HUES48 (cell line): ENCODE results near the gene ADSS2.
A peak's percentile ranks its signal among the peaks of the same experiment; 100 is the strongest.
"Not testable (repeated sequence)": the region's sequence is repeated elsewhere in the genome, so short reads cannot be mapped to it uniquely, and the experiment has no call there.

Experiments
- H3K27ac ChIP-seq: one replicate; pipeline ENCODE4 v1.7.0; 2013; ENCODE audit warnings: low read depth, low read length, inconsistent platforms
- H3K27me3 ChIP-seq: 2 replicates; pipeline ENCODE4 v1.6.1; 2013; ENCODE audit warnings: mild to moderate bottlenecking, low read length; ENCODE audit not compliant: control insufficient read depth, insufficient read depth
- H3K36me3 ChIP-seq: 2 replicates; pipeline ENCODE4 v1.6.1; 2013; ENCODE audit warnings: low read length; ENCODE audit not compliant: control insufficient read depth, insufficient read depth
- H3K4me1 ChIP-seq: 2 replicates; pipeline ENCODE4 v1.6.1; 2013; ENCODE audit warnings: mild to moderate bottlenecking, low read length; ENCODE audit not compliant: control insufficient read depth, insufficient read depth
- H3K4me3 ChIP-seq: 2 replicates; pipeline ENCODE4 v1.5.1; 2013; ENCODE audit warnings: mild to moderate bottlenecking, low read depth, low read length
- H3K9ac ChIP-seq: 2 replicates; pipeline ENCODE4 v1.6.1; 2013; ENCODE audit warnings: mild to moderate bottlenecking, low read depth, low read length, moderate library complexity
- H3K9me3 ChIP-seq: 2 replicates; pipeline ENCODE4 v1.6.1; 2013; ENCODE audit warnings: low read length; ENCODE audit not compliant: control insufficient read depth, insufficient read depth

Gene ADSS2

DNA sequence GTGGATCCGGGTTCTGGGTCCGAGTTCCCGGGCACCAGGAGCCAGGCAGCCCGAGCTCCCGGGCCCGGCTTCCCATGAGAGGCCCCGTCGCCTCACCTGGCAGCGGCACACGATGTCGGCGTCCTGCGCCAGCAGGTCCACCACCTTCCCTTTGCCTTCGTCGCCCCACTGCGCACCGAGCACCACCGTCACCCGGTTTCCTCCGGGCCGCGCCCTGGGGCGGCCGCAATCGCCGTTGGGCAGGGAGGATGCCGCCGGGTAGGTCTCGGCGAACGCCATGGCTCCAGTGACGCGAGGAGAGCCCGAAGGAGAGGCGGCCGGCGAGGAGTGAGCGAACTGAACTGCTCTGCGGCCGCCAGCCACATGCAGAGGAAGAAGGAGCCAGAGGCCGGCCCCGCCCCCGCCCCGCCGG lies at the start of gene ADSS2:
Gene ADSS2, minus strand, starts transcription at position 371 of the 412 bp plus-strand sequence. Its CDS starts 92 bp downstream, at position 279.
- H3K27me3 ChIP-seq = no peaks in the 10 kb centered on the region
- H3K27ac ChIP-seq = peak within 1 kb of the TSS; percentile 93
- H3K9ac ChIP-seq = peak within 1 kb of the TSS; percentile 88
- peak within 1 kb of the TSS; percentile 94 for H3K4me3 ChIP-seq
- H3K4me1 ChIP-seq = peaks cover 71% of the 10 kb centered on the region
- no peaks in the 10 kb centered on the region for H3K9me3 ChIP-seq
- H3K36me3 ChIP-seq = peaks cover 8% of the 10 kb centered on the region; the same call in 1 of the 2 replicates

- not testable (repeated sequence) for H3K27ac ChIP-seq, H3K9ac ChIP-seq, H3K4me1 ChIP-seq, H3K4me3 ChIP-seq, H3K27me3 ChIP-seq, H3K9me3 ChIP-seq, H3K36me3 ChIP-seq
These were observed 48.8 kb upstream of the ADSS2 start for GRCh38 chr1:244500515-244500914.

DNA sequence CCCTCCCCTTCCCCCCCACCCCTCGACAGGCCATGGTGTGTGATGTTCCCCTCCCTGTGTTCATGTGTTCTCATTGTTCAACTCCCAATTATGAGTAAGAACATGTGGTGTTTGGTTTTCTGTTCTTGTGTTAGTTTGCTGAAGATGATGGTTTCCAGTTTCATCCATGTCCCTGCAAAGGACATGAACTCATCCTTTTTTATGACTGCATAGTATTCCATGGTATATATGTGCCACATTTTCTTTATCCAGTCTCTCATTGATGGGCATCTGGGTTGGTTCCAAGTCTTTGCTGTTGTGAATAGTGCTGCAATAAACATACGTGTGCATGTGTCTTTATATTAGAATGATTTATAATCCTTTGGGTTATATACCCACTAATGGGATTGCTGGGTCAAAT lies 47.8 kb upstream of the ADSS2 start:
- H3K27ac ChIP-seq, H3K36me3 ChIP-seq, H3K9ac ChIP-seq, H3K27me3 ChIP-seq, H3K4me3 ChIP-seq, H3K4me1 ChIP-seq, H3K9me3 ChIP-seq: not testable (repeated sequence)

DNA sequence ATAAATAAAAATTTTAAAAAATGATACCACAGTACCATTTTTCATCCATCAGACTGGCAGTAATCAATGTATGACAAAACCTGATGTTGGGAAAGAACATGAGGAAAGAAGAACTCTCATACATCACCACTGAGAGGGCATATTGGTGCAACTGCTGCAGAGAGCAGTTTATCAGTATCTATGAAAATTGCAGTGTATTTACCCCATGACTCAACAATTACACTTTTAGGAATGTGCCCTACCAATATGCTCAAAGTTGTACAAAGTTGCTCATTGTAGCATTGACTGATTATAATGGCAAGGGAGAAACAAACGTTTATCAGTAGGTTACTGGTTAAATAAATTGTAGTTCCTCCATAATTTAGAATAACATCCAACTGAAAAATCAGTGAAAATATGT lies 46.1 kb upstream of the ADSS2 start:
- Histone ChIP-seq H3K27me3 (no peaks in the 10 kb centered on the region), H3K4me3 (no peak overlapping the region), H3K36me3 (no peaks in the 10 kb centered on the region), H3K4me1 (no peaks in the 10 kb centered on the region), H3K9ac (no peak overlapping the region), H3K9me3 (no peaks in the 10 kb centered on the region), H3K27ac (no peak overlapping the region)

GRCh38 chr1:244496186-244496585 lies 44.5 kb upstream of the ADSS2 start:
- Histone ChIP-seq H3K4me1 (no peaks in the 10 kb centered on the region), H3K27ac (peak overlapping the region; percentile 69)

GRCh38 chr1:244494653-244495052 lies 42.9 kb upstream of the ADSS2 start:
- Histone ChIP-seq H3K4me1 (no peaks in the 10 kb centered on the region), H3K9ac (no peak overlapping the region), H3K4me3 (no peak overlapping the region), H3K27me3 (no peaks in the 10 kb centered on the region), H3K9me3 (no peaks in the 10 kb centered on the region), H3K36me3 (no peaks in the 10 kb centered on the region), H3K27ac (no peak overlapping the region)

More at GRCh38 chr1:244496186-244496585, 44.5 kb upstream of the ADSS2 start:
- Histone ChIP-seq H3K4me3 (no peak overlapping the region), H3K36me3 (no peaks in the 10 kb centered on the region), H3K9ac (no peak overlapping the region), H3K27me3 (no peaks in the 10 kb centered on the region), H3K9me3 (no peaks in the 10 kb centered on the region)

DNA sequence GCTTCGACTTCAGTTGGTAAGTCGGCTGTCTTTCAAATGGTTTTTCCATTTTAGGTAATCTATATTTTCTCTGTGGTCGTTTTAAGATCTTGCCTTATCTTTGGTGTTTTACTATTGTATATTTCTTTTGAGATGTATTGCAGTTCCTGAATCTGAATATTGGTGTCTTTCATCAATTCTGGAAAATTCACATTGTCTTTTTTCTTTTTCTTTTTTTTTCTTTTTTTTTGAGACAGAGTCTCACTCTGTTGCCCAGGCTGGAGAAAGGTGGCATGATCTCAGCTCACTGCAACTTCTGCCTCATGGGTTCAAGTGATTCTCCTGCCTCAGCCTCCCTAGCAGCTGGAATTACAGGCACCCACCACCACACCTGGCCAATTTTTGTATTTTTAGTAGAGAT lies 33.3 kb upstream of the ADSS2 start:
- H3K27me3 ChIP-seq, H3K27ac ChIP-seq, H3K36me3 ChIP-seq, H3K9ac ChIP-seq, H3K4me3 ChIP-seq, H3K4me1 ChIP-seq, H3K9me3 ChIP-seq: not testable (repeated sequence)

- no peaks in the 10 kb centered on the region for H3K36me3 ChIP-seq
- H3K9ac ChIP-seq = no peak overlapping the region
- H3K4me3 ChIP-seq = no peak overlapping the region
- H3K9me3 ChIP-seq = no peaks in the 10 kb centered on the region
- no peaks in the 10 kb centered on the region for H3K27me3 ChIP-seq
- H3K4me1 ChIP-seq = no peaks in the 10 kb centered on the region
- H3K27ac ChIP-seq = no peak overlapping the region
These were observed 21.4 kb upstream of the ADSS2 start for GRCh38 chr1:244473059-244473605.

DNA sequence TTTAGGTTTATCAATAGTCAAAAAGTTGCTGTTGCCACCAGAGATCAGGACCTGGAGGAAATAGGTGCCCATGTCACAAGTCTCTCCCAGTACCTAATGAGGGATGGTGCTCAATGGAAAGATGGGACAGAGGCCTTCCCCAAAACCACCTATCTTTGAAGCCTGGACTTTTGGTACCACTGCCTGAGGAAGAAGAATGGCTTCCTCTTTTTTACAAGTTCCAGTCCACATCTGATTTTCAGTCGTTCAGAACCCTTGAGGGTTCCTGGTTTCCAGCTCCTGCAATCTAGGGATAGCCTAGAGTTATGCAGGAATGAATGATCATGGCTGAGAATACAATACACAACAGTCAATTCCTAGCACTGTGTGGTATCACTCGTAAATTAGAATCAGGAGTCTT lies 15.0 kb upstream of the ADSS2 start:
- Histone ChIP-seq H3K9ac (no peak overlapping the region), H3K36me3 (no peaks in the 10 kb centered on the region), H3K4me1 (no peaks in the 10 kb centered on the region), H3K27me3 (no peaks in the 10 kb centered on the region), H3K4me3 (no peak overlapping the region), H3K27ac (no peak overlapping the region), H3K9me3 (no peaks in the 10 kb centered on the region)

DNA sequence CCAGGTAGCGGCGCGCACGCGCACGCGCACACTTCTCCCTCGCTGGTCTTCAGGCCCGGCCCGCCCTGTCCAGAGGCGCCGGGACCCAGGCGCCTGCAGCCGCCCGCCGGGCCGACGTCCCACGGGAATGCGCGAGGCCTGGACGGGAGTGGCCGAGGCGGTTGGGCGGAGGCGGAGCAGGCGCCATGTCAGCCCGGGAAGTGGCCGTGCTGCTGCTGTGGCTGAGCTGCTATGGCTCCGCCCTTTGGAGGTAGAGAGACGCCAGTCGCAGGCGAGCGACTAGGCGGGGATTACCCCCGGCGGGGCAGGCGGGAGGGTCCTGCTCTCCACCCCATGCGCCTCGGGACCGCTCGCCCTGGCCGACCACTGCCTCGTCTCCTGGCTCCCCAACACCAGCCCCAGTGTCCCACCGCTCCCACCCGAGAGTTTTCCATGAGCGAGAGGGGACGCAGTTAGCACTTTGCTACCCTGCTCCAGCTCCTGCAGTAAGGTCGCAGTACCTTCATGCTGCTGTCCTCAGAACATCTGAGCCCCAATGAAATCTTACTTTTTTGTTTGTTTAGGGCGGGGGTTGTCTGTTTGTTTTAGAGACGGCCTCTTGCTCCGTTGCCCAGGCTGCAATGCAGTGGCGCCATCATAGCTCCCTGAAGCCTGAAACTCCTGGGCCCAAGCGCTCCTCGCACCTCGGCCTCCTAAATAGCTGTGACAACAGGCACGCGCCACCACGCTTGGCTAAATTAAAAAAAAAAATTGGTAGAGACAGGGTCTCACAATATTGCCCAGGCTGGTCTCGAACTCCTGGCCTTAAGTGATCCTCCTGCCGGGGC lies 9.7 kb upstream of the ADSS2 start, which contains the start of gene CATSPERE:
Gene CATSPERE, plus strand, starts transcription at position 29 of the 827 bp plus-strand sequence. Its CDS starts 157 bp downstream, at position 186.
- Histone ChIP-seq H3K9me3 (peaks cover 6% of the 10 kb centered on the region; the same call in 1 of the 2 replicates), H3K27ac (peak within 1 kb of the TSS; percentile 67), H3K27me3 (no peaks in the 10 kb centered on the region), H3K9ac (peak within 1 kb of the TSS; percentile 84), H3K4me3 (peak within 1 kb of the TSS; percentile 70), H3K36me3 (no peaks in the 10 kb centered on the region), H3K4me1 (0 out of 2 replicates have a peak, but pooled peaks cover 5% of the 10 kb centered on the region)

- no peak overlapping the region for H3K9ac ChIP-seq
- no peak overlapping the region for H3K4me3 ChIP-seq
These were observed 8.5 kb upstream of the ADSS2 start for GRCh38 chr1:244460197-244460596.

More at GRCh38 chr1:244460197-244460596, 8.5 kb upstream of the ADSS2 start:
- Histone ChIP-seq H3K4me1 (peaks cover 16% of the 10 kb centered on the region), H3K27ac (no peak overlapping the region), H3K9me3 (peaks cover 6% of the 10 kb centered on the region; the same call in 1 of the 2 replicates), H3K36me3 (no peaks in the 10 kb centered on the region), H3K27me3 (no peaks in the 10 kb centered on the region)
